ENCODE results near the gene SMIM26. TPM values are rescaled to one million over a fixed set of nuclear protein-coding genes. Genes with fewer than 3 reads are reported as not detected.
A peak's percentile ranks its signal among the peaks of the same experiment; 100 is the strongest.

The SMIM26 gene
- total and polyA plus RNA-seq, 12 donors, result 80.7 to 180 (median 109) TPM

DNA sequence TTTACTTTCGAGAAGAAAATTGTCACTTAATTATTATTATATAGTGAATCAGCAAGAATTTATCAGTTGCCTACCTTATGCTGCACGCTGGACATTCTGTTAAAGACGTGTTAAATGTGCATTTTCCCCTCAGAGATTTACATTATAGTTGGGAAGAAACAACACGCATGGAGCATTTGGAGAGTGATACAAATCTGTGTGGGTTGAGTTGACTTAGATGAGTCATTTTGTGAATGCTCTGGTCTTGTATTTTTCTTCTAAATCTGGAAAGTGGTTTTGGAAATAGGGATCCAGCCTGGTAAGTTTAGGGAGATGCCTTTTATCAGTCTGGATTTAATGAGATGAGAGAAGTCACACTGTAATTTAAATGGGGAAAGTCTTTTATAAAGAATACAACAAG lies 24.0 kb upstream of the SMIM26 start:
- Histone ChIP-seq H3K27me3 (no peaks in the 10 kb centered on the region), H3K9me3 (no peaks in the 10 kb centered on the region), H3K36me3 (peaks cover 0 to 98% (median 27%) of the 10 kb centered on the region in 9 donors), H3K27ac (no peak overlapping the region), H3K4me1 (peaks cover 0 to 7% (median 0%) of the 10 kb centered on the region in 9 donors), H3K4me3 (no peak overlapping the region)
- ATAC-seq (no peak), DNase-seq (no peak)
- 96 to 97% methylated on average over 4 of the region's 4 CpGs for whole genome bisulfite sequencing, 2 donors
- intact Hi-C loops (cut with DNase I), result no loop called here
- TF ChIP-seq, protein P1, sequence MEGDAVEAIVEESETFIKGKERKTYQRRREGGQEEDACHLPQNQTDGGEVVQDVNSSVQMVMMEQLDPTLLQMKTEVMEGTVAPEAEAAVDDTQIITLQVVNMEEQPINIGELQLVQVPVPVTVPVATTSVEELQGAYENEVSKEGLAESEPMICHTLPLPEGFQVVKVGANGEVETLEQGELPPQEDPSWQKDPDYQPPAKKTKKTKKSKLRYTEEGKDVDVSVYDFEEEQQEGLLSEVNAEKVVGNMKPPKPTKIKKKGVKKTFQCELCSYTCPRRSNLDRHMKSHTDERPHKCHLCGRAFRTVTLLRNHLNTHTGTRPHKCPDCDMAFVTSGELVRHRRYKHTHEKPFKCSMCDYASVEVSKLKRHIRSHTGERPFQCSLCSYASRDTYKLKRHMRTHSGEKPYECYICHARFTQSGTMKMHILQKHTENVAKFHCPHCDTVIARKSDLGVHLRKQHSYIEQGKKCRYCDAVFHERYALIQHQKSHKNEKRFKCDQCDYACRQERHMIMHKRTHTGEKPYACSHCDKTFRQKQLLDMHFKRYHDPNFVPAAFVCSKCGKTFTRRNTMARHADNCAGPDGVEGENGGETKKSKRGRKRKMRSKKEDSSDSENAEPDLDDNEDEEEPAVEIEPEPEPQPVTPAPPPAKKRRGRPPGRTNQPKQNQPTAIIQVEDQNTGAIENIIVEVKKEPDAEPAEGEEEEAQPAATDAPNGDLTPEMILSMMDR (IDR thresholded peaks at IDR 0.05), result no peak

DNA sequence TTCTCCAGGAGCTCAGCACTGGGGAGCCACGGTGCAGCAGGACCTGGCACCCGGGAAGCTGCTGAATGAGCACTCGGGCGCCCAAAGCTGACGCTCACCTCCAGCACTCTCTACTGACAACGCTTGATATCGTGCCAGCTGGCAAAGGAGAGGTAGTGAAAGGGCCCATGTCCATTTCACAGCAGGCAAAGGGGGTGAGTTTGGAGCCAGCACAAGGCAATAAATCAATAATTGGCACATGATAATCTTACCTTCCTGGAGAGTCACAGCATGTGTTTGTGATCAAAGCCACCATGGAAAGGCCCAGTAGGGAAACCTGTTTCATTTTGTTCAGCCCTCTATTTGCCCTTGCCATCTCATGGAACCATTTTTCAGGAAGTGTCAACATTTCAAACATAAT lies 23.3 kb upstream of the SMIM26 start:
- peak in 3 of 8 donors; percentile 50 to 83 (median 78) for ATAC-seq
- no peaks in the 10 kb centered on the region for H3K27me3 ChIP-seq
- H3K9me3 ChIP-seq, result no peaks in the 10 kb centered on the region
- intact Hi-C loops (cut with DNase I), result no loop called here
- peak; percentile 17 to 18 for DNase-seq
- 58 to 76% methylated on average over 7 of the region's 7 CpGs for WGBS, 2 donors
- TF ChIP-seq, protein P1 (IDR thresholded peaks at IDR 0.05), result no peak
- peaks cover 0 to 7% (median 0%) of the 10 kb centered on the region in 9 donors for H3K4me1 ChIP-seq
- no peak overlapping the region for H3K4me3 ChIP-seq
- H3K27ac ChIP-seq, result no peak overlapping the region
- peaks cover 0 to 98% (median 33%) of the 10 kb centered on the region in 9 donors for H3K36me3 ChIP-seq

DNA sequence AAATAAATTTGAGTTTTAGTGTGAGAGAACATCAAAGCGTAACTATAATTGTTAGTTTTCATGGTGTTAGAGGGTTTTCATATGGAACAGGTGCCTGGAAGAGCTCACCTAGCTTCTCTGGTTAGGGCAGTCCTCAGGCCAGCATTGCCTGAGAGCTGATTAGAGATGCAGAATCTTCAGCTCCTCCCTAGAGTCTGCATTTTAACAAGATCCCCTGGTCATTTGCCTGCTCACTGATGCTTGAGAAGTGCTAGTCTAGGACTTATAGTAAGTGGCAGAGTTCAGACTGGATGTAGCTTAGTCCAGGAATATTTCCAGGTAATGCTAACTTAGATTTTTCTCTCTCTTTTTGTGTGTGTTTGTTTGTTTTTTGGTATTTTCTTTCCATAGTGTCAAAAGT lies 21.7 kb upstream of the SMIM26 start:
- Histone ChIP-seq H3K27me3 (no peaks in the 10 kb centered on the region), H3K9me3 (no peaks in the 10 kb centered on the region), H3K4me3 (no peak overlapping the region), H3K36me3 (peaks cover 0 to 100% (median 32%) of the 10 kb centered on the region in 9 donors), H3K4me1 (peaks cover 0 to 7% (median 0%) of the 10 kb centered on the region in 9 donors), H3K27ac (no peak overlapping the region)
- TF ChIP-seq, protein P1 (IDR thresholded peaks at IDR 0.05), result no peak
- DNase-seq (no peak), ATAC-seq (no peak)
- intact Hi-C loops (cut with DNase I), result no loop called here
- WGBS, 2 donors, result 100% methylated on average over 1 of the region's 1 CpG

DNA sequence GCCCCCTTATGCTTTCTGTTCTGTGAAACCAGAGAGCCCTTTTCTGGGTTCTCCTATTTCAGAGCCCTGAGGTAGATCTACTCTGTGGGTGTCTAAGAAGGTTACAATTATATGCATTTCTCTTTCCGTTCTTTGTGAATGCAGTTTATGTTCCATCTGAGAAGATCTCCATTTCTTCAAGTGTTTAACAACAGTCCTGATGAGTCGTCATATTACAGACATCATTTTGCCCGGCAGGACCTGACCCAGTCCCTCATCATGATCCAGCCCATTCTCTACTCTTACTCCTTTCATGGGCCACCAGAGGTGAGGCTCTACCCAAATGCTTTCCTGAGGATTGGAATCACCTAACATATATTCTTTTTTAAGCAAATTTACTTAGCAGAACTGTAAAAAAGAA lies 18.8 kb upstream of the SMIM26 start:
- DNase-seq (no peak), ATAC-seq (no peak)
- Histone ChIP-seq H3K4me1 (peaks cover 0 to 7% (median 0%) of the 10 kb centered on the region in 9 donors), H3K27me3 (no peaks in the 10 kb centered on the region), H3K4me3 (no peak overlapping the region), H3K9me3 (no peaks in the 10 kb centered on the region), H3K27ac (no peak overlapping the region), H3K36me3 (peaks cover 0 to 100% (median 37%) of the 10 kb centered on the region in 9 donors)
- TF ChIP-seq, protein P1 (IDR thresholded peaks at IDR 0.05), result no peak
- WGBS, 2 donors, result 88 to 97% methylated on average over 3 of the region's 3 CpGs
- intact Hi-C loops (cut with DNase I), result no loop called here

All from heart right ventricle (tissue), 16 donors.